NCI-H2171 treated with DMSO at 0.1 percent for 48 hours (cell line): ENCODE results near the gene GRAMD2A.

Experiments
- DNase-seq: peaks from one replicate; lab custom pipeline; 2025; lab: John Stamatoyannopoulos, UW

GRAMD2A gene

GRCh38 chr15:72197460-72198355 lies at the start of gene GRAMD2A:
GRAMD2A (minus strand) TSS chr15:72197787.
- peak; percentile 37 for DNase-seq

DNA sequence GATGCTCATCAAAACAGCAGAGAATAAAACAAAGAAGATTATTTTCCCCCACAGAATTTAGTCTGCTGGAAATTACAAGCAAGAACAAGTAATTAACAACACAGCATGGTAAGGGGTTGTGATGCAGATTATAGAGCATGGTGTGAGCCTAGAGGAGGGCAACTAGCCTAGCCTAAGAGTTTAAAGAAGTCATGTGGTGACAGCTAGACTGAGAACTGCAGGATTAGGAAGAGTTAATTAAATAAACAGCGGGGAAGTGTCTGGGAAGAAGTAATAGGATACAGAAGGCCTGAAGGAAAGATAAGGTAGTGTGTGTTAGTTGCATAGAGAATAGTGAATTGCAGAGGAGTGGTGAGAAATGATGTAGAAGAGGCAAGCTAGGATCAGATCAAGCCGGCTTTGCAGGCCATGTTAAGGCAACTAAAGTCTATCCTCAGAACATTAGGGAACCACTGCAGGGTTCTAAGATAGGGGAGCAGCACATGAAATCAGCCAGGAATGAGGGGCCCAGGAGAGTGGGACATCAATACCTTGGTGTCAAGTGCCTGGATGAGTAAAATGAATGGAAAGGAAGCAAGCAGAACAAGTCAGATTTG lies 45.3 kb upstream of the GRAMD2A start:
- no peak for DNase-seq

- DNase-seq, result no peak
Observed at GRCh38 chr15:72239652-72240051, 42.1 kb upstream of the GRAMD2A start.

DNA sequence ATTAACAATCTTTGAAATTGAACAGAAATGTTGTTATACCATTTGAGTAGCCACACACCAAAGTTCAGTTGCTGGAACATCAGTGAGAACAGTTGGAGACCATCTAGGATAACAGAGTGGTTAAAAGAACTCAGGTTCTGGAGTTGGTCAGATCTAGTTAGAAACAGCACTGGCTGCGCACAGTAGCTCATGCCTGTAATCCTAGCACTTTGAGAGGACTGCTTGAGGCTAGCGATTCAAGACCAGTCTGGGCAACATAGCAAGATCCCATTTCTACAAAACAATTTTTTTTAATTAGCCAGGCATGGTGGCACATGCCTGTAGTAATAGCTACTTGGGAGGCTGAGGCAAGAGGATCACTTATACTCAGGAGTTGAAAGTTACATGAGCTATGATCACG lies 41.0 kb upstream of the GRAMD2A start:
- DNase-seq, result no peak

DNA sequence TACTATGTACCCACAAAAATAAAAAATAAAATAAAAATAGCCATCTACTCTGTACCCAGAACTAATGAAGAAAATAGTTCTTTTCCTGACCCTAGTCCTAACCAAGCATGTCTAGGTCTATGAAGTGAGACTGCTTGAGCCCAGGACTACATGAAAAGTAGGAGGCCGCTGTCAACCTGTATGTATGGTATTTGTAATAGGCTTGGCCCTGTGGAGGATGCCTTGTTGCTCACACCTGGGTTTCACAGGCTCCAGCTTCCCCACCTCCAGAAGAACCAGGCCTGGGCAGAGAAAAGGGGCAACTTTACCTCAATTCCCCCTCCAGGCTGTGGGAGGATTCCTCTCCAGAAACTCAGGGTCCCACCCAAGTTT lies 40.3 kb upstream of the GRAMD2A start:
- no peak for DNase-seq

GRCh38 chr15:72237029-72237852 lies 39.7 kb upstream of the GRAMD2A start:
- no peak for DNase-seq

DNA sequence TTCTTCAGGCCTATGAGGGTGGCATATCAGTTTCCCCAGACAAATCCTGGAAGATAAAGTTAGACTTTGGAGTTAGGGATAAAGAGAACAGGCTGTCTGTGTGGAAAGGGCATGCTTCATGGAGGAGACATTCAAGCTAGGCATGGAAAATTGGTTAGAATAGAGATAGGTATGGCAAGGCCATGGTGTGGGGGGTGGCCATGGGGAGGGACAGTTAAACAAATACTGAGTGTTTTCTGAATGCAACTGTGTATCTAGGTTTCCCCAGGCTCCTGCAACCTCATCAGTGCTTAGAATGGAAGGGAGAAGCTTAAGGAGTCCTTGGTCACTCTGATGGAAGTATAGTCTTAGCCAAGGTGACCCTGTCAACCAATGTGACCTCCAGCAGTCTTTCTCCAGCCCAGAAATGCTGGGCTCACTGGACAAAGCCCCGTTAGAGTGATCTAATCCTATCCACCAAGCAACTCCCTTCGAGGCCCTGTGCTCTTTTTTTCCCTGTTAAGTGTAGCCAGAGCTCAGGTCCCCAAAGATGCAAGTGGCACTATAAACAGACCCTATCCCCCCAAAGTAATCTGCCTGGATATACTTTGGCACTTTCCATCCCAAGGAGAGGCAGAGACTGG lies 38.9 kb upstream of the GRAMD2A start:
- DNase-seq, result no peak

- DNase-seq, result no peak
Observed at GRCh38 chr15:72235298-72235697, 37.7 kb upstream of the GRAMD2A start.

DNA sequence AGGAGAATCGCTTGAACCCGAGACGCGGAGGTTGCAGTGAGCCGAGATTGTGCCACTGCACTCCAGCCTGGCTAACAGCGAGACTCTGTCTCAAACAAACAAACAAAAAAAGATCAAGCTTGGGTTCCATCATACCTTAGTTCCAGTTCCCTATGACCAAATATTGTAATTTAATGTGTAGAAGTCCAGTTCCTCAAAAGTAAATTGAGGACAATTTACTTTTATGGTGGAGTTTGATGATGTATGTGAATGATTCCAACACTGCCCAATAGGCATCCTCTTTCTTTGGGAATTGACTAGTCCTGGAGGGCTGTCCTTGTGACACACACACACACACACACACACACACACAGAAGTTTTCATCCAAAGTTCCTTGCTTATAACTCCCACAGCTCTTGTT lies 36.2 kb upstream of the GRAMD2A start:
- DNase-seq, result no peak

GRCh38 chr15:72231833-72232478 lies 34.4 kb upstream of the GRAMD2A start:
- peak; percentile 68 for DNase-seq

DNA sequence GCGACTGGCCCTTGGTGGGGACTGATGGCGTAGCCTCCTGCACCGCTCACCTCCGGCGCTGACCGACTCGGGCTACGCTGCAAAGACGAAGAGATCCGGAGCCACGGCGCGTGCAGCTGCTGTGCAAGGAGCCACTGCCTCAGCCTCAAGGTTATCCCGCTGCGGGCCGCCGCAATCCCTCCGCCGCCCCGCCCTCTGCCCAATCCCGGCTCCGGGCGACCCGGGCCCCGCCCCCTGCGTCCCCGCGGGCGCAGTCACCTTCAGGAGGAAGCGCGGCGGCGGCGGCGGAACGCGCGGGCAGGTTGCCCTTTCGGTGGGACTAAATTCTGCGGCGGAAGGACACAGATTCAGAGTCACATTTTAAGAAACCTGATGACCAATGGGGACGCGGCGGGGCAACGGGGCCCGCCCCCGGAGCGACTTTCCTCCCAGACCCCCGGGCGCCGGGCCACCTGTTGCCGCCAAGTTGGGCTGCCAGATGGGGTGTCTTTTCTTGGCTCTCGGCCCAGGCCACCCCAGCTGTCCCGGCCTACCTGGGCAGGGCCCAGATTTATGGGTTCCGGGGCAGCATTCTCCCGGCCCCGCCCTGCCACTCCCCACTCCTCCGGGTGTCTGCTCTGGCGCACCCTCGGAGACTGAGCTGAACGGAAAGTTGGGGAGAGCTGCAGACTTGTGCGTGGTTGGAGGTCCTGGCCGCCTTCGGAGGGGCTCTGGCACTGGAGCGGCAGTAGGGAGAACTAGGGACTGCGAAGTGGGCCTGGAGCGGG lies 33.7 kb upstream of the GRAMD2A start, which contains the start of gene PKM:
Gene PKM (minus strand): TSS at position 125 of the 767 bp plus-strand sequence. CDS start 12,093 bp downstream, outside the sequence.
- peak; percentile 97 for DNase-seq

DNA sequence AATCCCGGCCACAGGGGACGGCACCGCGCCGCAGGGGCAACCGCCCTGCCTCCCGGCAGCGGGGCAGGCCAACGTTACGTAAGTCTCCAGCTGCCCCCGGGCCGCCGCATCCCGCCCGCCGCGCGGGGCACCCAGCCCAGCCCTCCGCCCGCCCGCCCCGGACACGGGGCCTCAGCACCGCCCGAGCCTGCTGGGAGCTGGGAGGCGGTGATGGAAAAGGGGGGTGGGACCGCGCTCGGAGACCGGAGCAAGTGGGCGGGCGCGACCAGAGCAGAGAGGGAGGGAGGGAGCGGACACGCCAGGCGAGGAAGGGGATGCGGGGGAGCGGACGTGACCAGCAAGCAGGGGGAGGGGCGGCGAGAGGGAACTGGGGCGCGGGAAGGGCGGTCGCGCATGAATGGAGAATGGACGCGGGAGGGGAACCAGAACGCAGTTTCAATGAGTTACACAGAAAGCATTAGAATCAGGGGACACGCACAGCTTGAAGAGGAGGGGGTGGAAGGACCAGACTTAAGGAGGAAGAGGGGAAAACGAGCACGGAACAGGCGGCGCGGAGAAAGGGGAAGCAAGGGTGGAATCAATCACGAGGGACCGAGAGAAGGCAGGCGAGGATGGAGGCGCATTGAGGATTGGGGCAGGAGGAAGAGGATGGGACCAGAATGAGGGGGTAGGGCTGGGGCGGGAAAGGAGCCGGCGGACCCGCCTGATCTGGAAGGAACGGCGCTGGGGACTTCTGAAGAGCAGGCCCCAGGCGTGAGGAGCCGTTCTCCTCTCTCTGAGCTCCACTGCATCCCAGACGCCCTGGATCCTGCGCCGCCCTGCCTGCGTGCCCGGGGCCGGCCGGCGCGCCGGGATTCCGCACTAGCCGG lies 32.8 kb upstream of the GRAMD2A start:
- DNase-seq, result peak; percentile 82

- no peak for DNase-seq
Observed at GRCh38 chr15:72229947-72230196, 32.3 kb upstream of the GRAMD2A start.

DNA sequence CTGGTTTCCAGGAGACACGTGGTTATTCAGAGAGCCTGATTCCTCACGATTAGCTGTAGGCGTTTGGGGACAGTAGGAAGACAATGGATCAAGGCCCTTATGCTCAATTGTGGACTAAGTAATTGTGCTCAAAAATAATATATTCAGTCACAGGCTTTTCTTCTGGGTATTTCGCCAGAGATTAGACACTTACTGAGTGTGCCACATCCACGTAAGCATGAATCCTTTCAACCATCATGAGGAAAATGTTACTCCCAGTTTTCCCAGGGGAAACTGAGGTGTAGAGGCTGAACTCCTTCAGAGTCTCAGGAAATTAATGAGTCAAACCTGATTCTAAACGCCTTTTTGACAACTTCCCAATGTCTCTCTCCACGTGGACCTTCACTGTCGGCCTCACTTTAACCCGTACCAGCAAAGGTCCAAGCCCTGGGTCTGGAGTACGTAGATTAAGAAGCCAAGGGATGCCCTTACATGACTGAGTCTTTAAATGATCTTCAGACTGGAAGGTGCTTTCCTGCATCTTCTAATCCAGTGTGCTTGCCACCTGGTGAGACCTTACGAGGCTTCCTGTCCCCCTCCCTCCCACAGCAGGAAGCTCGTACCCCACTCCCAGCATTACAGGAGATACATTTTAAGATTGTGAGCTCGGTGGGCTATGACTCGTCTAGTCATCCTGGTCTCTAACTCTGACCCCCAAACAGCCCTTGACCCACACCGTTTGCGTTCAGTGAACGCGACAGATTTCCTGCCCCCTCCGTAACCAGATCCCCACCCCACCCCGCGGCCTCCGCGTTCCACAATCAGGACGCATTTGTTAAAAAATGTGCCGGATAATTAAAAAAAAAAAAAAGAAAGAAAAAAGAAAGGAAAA lies 31.7 kb upstream of the GRAMD2A start:
- peak; percentile 44 for DNase-seq

GRCh38 chr15:72227720-72228119 lies 30.1 kb upstream of the GRAMD2A start:
- no peak for DNase-seq

DNA sequence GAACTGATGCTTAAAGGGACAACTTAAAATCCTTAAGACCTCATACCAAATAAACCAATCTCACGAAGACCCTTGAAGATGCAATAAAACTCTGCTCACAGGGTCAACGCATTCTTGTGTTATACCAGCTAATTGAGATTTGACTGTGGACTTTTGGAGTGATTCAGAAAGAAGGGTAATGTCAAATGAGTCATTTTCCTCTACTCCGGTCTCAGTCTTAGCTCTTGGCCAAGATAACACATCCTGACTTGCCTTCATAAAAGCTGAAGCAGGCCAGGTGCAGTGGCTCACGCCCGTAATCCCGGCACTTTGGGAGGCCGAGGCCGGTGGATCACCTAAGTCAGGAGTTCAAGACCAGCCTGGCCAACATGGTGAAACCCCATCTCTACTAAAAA lies 29.6 kb upstream of the GRAMD2A start:
- no peak for DNase-seq

- DNase-seq, result no peak
Observed at GRCh38 chr15:72223278-72223677, 25.7 kb upstream of the GRAMD2A start.

DNA sequence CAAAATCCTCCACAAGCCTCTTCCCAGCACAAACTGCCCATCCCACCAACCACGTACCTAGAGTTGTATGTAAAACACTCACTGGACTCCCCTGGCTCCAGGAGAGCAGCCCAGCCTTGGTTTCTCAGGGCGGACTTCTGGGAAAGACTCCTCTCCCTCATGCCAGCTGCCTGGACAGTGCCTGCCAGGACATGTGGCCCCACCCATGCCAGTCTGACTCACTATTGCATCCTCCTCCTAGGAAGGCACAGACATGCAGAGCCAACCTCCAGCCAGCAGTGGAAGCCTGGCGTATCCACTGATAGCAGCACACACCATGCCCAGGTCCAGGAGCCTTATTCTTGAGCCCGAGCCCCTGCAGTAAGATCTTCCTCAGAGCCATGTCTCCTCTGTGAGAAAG lies 24.8 kb upstream of the GRAMD2A start:
- DNase-seq, result no peak

GRCh38 chr15:72220687-72221086 lies 23.1 kb upstream of the GRAMD2A start:
- no peak for DNase-seq
